Ishikawa (cell line): ENCODE data around the gene MBNL1.

Experiments
- EGR1 ChIP-seq: IDR thresholded peaks from 2 replicates; pipeline ENCODE4 v1.6.1; 2012
- NFIC ChIP-seq: IDR thresholded peaks from 2 replicates; pipeline ENCODE4 v1.6.1; 2012
- YY1 ChIP-seq: IDR thresholded peaks from 2 replicates; pipeline ENCODE4 v1.6.1; 2012; ENCODE audit warnings: low read depth
- ZBTB7A ChIP-seq: IDR thresholded peaks from 2 replicates; pipeline ENCODE4 v1.6.1; 2012; ENCODE audit warnings: low read depth
- TF ChIP-seq, protein P1 (sequence below): IDR thresholded peaks from 2 replicates; pipeline ENCODE4 v1.6.1; 2012
- TF ChIP-seq, protein P2 (sequence below): IDR thresholded peaks from 2 replicates; pipeline ENCODE4 v1.6.1; 2012

DNA sequence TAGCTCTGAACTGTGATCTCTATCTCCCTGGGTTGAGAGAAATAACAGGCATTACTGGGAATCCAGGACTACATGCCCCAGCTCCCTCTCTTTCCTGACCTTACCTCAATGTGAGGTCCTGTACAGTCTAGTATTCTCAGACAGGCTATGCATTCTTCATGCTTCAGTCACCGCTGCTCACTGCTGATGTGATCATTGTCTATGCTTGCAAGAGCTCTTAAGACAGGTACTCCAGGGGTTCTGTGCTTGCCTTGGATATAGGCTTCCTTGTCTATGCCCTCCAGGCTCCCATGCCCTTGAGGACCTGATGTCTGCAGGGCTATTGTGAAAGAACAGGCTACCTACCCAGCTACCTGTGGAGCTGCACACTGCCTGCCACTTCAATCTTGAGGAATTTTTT is 183.6 kb downstream of the MBNL1 start:
- TF ChIP-seq, protein P1, sequence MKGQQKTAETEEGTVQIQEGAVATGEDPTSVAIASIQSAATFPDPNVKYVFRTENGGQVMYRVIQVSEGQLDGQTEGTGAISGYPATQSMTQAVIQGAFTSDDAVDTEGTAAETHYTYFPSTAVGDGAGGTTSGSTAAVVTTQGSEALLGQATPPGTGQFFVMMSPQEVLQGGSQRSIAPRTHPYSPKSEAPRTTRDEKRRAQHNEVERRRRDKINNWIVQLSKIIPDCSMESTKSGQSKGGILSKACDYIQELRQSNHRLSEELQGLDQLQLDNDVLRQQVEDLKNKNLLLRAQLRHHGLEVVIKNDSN: no peak
- TF ChIP-seq NFIC (no peak), YY1 (no peak), EGR1 (no peak), ZBTB7A (no peak)
- TF ChIP-seq, protein P2, sequence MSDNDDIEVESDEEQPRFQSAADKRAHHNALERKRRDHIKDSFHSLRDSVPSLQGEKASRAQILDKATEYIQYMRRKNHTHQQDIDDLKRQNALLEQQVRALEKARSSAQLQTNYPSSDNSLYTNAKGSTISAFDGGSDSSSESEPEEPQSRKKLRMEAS: no peak
